Stimulated activated CD4-positive, alpha-beta T cell treated with anti-CD3 and anti-CD28 coated beads, TNF-alpha, amount 100 ng/mL, for 48 hours (primary cell): ENCODE data around the gene LRP1B.
"Not testable (repeated sequence)": the region's sequence is repeated elsewhere in the genome, so short reads cannot be mapped to it uniquely, and the experiment has no call there.

Experiments
- DNase-seq, 3 donors: peaks; one replicate each; pipeline ENCODE4 v3.0.0-alpha.2; 2020; ENCODE audit warnings: low read depth in 3 of 3

Gene LRP1B

DNA sequence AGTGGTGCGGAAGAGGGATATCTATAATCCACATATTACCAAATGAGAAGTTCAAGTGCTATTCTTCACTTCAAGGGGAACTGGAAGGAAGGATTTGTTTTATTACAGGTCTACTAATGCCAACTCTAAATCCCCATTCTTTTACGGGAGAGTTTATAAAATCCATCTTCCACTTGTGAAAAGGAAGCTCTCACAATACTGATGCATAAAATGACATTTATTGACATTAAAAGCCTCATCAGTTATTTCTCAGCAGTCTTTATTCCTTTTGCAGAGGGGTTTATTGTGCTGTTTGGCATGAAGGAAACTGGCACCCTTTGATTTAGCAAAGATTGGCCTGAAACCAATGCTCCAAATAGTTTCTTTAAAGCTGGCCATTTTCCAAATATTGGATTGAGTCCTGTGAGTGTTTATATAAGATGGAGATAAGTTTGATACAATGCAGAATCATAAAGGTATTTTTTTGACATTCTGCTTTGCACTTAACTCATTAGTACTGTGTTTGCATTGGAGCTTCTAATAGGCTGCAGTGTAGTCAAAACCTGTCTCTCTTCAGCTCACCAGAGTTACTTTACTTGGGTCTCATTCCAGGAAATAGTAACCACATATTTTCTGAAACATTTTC is 26.6 kb downstream of the LRP1B start:
- no peak for DNase-seq

DNA sequence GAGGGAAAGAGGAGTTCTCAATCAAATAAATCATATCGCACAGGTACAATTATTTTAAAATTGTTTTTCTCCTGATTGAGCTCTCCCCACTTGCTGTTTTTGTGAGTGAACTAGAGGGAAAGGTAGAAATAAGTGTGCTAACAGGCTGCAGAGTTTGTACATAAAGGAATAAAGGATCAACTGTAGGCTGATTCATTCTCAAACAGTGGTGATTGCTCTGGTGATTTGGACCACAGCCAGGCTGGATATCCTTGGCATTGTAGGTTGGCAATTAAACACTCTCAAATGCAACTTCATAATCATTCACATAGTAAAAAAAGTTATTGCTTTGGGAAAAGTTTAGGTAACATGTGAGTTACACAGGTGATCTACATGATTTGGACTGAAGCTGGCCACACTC is 29.8 kb downstream of the LRP1B start:
- DNase-seq = no peak

DNA sequence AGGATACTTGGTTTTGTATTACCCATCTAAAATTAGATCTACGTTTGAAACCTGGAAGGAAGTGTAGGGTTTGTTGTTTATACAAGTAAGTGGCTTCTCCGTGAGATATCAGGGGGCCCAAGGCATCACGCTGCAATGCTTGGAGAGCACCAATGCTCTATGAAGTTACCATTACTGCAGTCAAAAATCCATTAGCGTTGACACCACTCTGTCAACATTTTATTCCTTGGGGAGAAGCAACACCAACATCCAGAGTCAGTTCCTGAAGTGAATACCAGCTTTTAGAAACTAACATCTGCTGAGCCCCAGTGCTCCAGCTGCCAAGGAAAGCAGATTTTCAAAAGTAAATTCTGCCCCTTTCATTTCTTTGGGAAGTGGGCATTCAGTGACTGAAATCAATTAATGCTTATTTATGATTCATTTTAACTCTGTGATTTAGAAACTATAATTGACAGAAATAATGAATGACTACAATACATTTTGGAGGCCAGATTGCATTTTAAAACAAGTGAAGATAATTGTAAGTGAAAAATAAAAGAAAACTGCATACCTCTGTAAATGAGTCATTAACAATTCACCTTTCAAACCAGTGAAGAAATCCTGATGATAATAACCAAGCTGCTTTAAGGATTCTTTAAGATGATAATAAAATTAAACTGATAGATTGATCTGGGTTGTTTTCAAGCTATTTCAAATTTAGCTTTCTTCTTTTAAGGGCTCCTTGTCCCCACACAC is 30.5 kb downstream of the LRP1B start:
- no peak for DNase-seq

DNA sequence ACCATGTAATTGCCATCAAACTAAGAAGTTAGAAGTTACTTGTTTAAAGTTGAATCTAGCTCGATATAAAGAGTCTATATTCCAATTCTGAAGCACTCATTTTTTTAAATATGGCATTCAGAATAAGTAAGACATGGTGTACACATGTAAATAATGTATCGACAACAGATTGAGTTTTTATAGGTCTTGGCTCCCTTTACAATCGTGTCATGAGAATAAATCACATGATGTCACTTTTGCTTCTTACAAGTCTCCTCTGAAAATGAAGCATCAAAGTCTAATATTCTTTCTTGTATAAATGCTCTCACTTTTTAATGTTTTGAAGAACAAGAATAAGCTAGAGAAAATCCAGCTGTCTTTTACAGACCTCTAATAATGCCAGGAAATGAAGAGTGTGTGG is 33.1 kb downstream of the LRP1B start:
- no peak for DNase-seq

DNA sequence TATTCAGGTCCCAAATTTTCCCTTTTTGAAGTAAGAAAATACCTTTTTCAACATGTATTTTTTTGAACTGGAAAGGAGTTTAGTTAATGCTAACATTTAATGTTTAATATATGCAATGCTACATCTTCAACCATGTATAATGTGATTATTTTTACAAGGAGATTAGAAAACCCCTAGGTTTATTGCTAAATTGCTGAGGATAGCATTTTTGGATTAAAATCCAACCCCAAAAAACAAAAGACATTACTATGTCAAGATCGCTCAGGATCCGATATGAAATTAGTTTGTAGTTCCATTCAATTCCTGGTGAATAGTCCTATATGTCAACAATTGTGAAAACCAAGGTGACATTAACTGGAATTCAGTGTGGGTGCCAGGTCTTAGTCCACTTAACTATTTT is 35.2 kb downstream of the LRP1B start:
- DNase-seq = no peak

DNA sequence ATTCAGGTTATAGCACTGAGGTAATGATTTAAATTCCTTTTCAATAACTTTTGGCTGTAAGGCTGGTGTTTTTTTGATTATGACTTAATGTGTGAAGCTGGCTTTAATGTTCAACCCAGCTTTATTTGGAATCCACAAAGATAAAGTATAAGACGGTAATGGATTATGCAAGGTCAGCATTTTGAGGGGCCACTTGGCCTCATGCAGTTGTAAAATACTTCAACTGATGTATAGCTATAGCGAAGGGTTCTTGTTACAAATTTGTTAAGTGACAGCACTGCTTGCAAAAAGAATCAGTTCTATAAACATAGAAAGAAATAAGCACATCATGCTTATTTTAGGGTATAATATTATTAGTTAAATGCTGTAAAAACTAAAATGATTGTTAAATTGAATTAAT is 36.6 kb downstream of the LRP1B start:
- no peak for DNase-seq

DNA sequence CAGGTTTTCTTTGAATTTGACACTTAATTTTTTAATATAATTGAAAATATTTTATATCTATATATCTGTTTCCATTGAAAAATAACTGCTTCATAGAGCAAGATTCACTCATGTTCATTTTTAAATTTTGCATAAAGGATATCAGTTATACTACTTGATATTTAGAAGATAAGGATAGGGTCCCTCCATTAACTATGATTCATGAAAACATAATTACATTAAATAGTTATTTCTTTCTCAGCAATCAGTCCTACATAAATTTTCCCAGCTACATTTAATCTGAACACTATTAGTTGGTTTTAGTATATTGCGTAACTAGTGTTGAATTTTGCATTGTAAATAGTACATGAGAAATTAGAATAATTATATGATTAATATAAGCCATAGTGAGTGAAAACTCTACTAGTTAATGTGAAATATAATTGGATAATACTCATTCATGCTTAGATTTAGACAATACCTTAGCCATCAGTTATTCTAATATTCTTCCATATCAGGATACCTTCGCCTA is 42.7 kb downstream of the LRP1B start:
- no peak for DNase-seq

DNA sequence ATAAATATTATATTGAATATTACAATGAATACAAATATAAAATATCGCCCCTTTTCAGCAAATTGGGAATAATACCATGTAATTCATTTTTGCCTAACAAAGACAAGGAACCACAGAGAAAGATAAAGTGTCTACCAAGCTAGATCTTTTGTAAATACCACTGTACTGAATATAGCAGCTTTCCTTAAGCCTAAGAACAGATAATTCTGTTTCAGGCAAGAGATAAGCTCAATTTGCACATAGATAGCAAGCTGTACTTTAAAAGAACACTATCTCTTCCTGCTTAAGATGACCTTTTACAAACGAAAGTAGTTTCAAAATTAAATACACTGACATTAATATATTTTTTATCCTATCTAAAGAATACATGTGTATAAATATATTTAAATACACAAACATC is 43.2 kb downstream of the LRP1B start:
- not testable (repeated sequence) for DNase-seq

DNA sequence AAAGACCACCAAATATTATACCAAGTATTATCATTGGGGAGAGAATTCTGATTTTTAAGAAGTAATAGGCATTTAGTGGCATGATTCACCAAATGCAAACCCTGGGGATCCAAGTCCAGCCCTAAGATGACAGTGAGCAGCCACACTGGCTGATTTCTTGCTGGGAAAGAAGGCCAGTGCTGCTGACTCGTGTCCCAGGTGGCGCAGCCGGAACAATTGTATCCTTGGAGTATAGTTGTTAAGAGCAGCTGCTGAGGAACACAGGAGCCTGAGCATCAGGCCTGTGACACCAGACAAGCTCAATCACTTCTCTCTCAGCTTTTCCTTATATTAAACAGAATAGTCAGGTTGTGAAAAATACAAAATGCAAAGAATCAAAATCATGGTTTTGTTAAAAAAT is 48.4 kb downstream of the LRP1B start:
- no peak for DNase-seq

DNA sequence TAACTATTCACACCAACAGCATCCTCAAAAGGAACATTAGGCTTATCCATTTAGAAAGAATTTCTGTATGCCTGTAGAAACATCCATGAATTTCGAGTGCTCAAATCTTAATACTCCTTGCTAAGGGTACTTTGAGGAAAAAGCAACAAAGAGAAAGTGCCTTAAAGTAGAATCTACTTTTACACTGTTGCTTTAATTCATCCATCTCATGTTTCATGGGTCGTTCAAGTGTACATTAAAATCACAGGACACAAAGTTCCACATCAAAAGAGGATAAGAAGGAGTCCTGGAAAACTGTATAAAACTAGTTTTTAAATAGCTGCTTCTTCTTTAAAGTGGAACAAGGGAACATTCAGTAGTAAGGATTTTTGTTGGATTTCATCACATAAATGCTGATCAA is 54.5 kb downstream of the LRP1B start:
- DNase-seq = no peak

DNA sequence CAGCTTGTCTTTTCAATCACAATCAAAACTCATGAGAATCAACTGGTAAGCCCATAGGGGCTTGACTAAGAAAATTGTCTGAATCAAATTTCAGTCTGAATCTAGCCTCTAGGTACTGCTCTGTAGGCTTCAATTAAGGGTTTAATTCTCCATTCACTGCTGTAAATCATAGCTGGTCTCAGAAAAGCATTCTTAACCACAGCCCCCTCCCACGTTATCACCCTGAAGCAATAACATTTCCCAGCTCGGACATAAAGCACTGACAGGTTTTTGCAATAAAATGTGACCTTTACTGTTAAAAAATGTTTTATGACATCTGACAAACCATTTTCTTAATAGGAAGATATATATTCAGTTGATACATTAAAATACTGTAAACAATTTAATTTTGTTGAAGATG is 55.0 kb downstream of the LRP1B start:
- no peak for DNase-seq

DNA sequence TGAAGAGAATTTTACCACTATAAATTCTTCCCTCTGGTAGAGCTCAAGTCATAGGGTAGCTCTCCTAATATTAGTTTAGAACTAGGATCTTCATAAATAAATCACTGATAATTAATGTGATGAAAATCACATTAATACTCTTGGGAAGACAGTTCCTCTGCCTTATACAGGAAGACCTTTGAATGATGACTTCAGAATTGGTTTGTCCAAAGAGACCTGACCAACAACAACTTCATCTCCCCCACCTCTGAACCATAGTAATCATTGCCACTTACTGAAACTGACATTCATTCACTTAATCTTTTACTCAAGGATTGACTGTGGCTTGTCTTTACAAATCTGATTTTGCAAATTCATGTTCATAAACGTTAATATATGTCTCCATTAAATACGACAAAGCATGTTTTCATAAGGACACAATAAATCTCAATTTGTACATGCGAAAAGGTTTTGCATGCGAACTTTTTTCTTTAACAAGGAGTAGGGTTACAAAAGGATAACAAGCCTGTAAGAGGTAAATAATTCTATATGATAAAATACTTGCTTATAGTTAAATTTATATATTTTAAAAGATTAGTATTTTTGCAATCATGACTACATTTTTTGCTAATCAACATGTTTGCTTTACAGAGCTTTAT is 61.4 kb downstream of the LRP1B start:
- DNase-seq = no peak

DNA sequence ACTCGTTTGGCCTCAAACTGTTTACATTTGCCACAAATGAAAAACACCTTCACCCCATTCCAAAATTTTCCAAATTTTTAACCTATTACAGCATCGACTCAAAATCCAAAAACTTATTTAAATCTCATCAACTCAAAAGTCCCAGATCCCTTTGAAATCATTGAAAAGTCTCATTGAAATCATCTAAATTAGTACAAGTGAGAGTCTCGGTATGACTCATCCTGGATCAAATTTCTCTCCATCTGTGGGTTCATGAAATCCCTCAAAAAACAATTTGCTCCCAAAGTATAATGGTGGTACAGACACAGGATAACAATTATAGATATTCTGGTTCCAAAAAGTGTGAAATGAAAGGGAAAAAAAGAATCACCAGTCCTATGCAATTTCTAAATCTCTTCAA is 65.1 kb downstream of the LRP1B start:
- DNase-seq = no peak

DNA sequence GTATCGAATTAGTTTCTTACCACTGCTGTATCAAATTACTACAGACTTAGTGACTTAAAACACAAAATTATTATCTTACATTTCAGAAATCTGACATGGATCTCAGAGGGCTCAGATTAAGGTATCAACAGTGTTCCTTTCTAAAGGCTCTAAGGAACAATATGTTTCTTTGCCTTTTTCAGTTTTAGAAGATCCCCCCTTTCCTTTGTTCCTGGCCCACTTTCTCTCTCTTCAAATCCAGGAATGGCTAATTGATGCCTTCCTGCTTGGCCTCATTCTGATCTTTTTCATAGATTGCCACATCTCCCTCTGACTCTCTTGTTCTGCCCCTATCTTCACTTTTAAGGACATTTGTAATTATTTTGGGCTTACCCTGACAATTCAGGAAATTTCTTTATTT is 65.7 kb downstream of the LRP1B start:
- no peak for DNase-seq

DNA sequence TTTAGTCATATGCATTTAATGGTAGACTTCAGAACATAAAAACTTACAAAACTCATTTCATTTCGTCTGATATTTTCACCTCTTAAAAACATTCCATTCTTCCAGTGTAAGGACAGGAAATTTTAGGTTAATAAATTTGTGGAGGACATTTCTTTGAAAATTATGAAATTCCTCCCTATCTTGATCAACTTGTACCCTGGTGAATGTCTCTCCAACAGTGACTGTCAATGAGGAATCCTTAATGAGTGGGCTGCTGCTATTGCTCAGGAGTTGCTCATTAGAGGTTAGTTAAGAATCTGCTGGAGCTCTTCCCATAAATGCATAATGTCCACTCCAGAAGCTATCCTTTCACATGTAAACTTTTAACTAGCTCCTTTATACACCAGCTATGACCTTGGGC is 69.1 kb downstream of the LRP1B start:
- DNase-seq = no peak

DNA sequence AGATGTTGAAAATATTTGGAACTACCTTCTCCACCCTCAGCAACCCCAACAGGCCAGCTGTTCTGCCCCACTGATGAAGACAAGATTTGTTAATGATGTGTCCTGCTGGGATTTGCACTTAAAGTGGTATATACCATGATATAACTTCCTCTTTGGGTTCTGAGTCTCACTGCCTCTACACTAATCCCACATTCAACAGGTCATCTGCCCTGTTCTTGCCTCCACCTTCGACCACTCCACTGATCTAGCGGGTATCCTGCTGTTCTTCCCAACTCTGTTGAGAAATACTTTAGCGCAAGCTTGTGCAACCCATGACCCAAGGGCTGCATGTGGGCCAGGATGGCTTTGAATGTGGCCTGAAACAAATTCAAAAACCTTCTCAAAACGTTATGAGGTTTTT is 72.7 kb downstream of the LRP1B start:
- DNase-seq = no peak

DNA sequence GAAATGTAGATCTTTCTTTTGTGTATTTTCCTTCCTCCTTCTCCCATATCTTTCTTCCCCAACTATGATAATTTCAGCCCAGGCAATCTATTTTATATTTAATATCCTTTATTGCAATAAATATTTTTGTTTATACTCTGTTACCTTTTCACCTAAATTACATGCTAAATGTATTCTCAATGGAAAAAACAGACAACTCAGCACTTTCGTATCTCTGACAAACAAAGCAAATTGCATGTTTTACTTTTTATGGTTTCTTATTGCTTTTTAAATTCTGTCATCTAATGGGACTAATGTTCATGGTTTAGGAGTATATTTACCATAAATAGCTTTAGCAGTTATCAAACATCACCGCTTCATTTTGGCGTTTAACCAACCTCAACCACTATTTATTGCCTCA is 74.0 kb downstream of the LRP1B start:
- no peak for DNase-seq

DNA sequence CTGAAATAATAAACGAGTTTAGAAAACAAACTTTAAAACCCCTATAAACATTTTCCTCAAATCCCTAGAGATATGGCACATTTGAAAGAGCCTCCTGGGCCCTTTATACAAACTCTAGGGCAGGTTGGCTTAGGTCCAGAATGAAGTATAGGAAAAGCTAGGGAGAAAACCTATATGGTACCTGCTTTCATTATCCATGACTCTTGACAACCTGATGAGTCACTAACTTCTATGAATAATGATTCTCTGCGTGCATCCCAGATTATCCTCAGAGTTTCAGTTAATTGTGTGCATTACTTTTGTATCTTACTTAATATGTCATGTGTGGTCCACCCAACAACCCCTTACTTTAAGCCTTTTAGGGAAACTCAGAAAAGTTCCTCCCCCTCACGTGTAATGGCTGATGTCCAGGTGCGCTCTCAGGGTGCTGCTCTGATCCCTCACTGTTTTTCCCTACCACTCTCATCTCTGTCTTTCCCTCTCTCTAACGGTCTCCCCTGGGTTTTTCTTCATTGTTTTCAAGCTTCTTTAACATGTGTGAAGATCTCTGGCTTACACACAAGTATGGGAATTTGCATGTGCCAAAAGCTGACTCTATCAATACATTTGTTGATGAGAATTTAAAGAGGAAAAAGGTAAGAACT is 78.5 kb downstream of the LRP1B start:
- no peak for DNase-seq

DNA sequence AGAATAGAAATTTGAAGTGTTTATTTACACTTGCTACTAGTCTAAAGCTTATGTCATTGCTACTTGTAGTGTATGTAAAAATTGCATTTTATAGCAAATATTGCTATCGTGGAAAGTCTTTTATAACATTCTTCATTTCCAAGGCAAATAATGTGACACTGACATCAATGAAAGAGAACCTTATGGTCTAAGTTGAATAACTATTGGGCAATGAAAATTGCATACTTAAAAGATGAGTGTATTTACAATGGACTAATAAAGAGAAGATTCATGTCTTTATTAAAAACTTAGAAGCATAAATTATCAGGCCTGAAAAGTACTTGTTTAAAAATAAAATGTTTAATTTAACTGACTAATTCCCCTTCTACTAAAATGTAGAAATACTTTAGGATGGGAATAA is 82.2 kb downstream of the LRP1B start:
- DNase-seq = no peak

DNA sequence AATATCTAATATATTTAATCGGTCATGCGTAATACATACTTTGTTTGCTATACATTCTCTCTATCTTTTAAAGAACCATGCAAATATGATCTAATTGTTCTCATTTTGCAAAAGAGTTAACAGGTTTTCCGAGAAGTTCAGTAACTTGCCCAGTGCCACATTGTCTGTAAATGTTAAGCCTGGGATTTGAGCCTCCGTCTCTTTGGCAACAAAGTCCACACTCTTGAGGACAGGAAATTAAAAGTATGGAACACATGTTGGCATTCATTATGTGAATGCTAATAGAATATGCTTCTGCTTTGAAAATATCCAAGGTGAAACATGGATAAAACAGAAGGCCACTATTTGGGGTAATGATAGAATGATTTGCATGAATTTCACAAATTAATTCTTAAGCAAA is 85.2 kb downstream of the LRP1B start:
- DNase-seq = no peak

DNA sequence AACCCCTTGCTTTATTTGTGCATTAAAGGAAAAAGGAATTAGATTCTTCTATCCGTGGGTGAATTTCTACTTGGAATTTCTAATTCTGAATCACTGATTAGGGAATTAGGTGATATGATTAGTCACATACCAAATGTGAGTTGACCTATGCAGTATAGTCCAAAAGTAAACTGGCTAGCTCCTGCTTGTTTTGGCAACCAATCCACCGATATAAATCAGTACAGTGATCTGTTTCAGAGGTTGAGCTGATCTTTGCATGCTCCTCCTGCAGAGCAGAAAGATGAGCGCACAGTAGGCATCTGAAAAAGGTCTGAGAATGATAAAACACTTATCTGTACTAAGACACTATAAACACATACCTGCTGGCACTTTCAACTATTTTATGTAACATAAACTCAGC is 86.6 kb downstream of the LRP1B start:
- DNase-seq = no peak

DNA sequence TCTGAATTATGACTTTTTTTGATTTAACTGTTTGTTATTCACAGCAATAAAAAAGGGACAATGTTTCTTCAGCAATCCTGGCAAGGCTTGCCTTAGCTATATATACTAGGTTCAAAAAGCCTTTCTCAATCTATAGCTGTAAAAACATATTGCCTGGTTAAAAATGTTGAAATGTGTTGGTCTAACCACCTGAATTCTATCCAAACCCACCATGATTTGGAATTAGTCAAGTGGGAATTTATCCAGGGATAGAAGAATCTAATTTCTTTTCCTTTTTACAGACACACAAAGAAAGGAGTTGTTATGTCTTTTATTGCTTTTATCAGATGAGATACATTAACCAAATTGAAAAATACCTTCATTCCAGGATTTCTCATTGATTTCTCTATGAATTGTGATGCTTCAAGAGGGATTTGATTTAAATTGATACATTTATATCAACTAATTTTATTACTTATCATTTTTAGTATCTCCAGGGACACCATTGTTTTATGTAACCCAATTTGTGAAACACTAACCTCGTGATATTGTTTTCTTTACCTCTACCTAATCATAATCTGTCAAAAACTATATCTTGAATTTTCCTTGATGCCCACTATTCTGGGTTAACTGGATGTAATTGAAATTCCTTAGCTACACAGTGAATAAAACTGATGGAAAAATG is 88.1 kb downstream of the LRP1B start:
- DNase-seq = no peak
